Activated T-helper 1 cell treated with anti-CD3 and anti-CD28 coated beads, Interleukin-2, amount 50 U/mL, for 16 hours (primary cell): ENCODE measurements around the gene KRTAP10-7.
A peak's percentile ranks its signal among the peaks of the same experiment; 100 is the strongest.
"Not testable (repeated sequence)": the region's sequence is repeated elsewhere in the genome, so short reads cannot be mapped to it uniquely, and the experiment has no call there.

ENCODE experiments used
- DNase-seq, 2 donors: peaks; one replicate each; pipeline ENCODE4 v3.0.0-alpha.2; 2020; ENCODE audit warnings: low read depth in 1 of 2, low spot score in 1 of 2

The KRTAP10-7 gene

DNA sequence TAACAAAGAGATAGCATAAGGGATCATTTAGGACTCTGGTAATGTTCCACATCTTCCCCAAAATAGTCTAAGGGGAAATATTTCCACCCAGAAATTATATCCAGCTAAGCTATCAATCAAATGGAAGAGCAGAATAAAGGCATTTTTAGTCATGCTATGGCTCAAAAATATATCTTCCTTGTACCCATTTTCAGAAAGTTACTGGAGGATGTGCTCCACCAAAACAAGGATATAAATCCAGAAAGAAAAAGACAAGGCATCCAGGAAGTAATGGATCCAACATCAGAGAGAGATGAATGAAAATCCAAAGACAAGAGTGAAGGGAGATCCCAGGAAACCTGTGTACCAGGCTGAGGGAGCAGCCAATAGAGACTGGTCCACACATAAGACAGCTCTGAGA is 8.8 kb downstream of the KRTAP10-7 start:
- DNase-seq: no peak

DNA sequence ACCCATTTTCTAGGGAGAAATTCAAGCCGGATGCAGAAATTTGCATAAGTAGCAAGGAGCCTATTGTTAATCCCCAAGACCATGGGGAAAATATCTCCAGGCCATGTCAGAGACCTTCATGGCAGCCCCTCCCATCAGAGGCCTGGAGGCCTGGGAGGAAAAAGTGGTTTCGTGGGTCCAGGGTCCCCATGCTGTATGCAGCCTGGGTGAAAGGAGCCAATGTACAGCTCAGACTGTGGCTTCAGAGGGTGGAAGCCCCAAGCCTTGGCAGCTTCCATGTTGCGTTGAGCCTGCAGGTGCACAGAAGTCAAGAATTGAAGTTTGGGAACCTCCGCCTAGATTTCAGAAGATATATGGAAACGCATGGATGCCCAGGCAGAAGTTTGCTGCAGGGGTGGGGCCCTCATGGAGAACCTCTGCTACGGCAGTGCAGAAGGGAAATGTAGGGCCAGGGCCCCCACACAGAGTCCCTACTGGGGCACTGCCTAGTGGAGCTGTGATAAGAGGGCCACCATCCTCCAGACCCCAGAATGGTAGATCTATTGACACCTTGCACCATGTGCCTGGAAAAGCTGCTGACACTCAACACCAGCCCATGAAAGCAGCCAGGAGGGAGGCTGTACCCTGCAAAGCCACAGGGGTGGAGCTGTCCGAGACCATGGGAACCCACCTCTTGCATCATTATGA is 9.9 kb downstream of the KRTAP10-7 start:
- DNase-seq: not testable (repeated sequence)

GRCh38 chr21:44611551-44611950 is 11.2 kb downstream of the KRTAP10-7 start:
- no peak for DNase-seq

DNA sequence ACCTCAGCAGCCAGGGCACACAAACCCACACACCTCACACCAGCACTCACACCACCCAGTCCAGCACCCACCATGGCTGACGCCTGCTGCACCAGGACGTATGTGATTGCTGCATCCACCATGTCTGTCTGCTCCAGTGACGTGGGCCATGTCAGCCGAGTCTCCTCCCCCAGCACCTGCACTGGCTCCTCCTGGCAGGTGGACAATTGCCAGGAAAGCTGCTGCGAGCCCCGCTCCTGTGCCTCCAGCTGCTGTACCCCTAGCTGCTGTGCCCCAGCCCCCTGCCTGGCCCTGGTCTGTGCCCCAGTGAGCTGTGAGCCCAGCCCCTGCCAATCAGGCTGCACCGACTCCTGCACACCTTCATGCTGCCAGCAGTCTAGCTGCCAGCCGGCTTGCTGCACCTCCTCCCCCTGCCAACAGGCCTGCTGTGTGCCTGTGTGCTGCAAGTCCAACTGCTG is 11.7 kb downstream of the KRTAP10-7 start, which contains the start of gene KRTAP10-8:
Gene KRTAP10-8 (plus strand): TSS at position 51 of the 458 bp plus-strand sequence. CDS start 22 bp downstream, at position 73.
- DNase-seq: no peak

- DNase-seq: no peak
Measured at GRCh38 chr21:44612669-44613229, 12.4 kb downstream of the KRTAP10-7 start.

- no peak for DNase-seq
Measured at GRCh38 chr21:44613386-44614155, 13.2 kb downstream of the KRTAP10-7 start.

- no peak for DNase-seq
Measured at GRCh38 chr21:44614161-44614631, 13.8 kb downstream of the KRTAP10-7 start.

DNA sequence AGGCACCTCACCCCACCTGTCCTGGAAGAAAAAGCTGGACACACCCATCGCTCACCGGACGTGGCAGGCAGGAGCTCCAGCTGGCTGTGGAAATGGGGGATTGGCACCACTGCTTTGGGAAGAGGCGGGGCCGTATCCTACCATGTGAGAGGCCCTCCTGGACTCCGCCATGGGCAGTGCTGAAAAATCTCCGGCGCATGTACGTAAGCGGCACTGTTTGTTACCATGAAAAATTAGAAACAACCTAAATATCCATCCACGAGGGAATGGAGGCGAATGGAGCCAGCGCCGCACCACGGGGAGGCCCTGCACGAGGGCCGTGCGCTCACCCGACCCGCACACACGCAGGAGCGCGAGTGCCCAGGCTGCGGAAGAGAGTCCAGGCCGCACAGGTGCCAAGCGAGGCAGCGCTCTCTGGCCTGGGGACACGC is 14.6 kb downstream of the KRTAP10-7 start:
- no peak for DNase-seq

- no peak for DNase-seq
Measured at GRCh38 chr21:44615466-44615865, 15.1 kb downstream of the KRTAP10-7 start.

DNA sequence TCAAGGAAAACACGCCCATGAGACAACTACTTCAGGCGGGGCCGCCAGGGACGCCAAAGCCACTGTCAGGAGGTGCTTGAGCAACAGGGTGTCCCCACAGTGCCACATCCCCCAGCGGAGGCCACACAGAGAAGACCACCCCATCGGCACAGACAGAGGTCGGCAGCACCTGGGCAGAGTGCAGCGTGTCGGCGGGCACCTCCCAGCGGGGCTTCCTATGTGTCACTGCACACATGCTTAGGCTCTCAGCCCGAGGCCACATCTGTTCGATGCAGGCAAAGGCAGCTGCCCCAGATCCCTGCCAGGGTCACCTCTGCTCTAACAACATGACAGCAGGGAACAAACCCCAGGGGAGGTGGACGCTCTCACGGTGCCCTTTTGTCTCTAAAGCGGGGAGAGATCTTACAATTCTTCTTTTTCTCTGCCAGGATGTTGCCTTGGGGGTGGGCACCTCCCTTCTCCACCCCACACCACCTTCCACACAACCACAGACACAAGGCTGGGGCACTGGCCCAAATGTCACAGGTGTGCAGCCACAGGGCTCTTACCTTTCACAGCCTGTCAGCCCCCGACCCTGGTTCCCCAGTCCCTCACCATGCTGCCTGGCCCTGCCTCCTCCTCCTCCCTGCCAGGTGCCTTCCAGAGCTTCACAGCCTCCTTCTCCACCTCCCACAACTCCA is 15.7 kb downstream of the KRTAP10-7 start:
- DNase-seq: no peak

DNA sequence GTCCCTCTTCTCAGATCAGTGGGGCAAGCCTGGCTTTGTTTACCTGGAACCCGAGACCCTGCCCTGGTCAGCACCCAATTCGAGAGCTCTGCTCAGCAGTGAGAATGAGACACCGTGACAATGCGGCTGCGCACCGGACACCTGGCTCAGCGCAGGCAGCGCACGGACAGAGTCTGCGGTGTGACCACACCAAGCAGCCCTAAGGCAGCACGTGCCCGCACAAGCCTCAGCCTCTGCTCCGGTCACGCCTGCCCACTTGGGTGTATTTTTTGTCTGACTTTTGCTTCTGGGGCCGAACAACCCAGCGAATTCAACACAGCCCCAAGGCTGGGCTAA is 16.2 kb downstream of the KRTAP10-7 start:
- DNase-seq: no peak

GRCh38 chr21:44617071-44617501 is 16.7 kb downstream of the KRTAP10-7 start:
- DNase-seq: no peak

GRCh38 chr21:44618504-44618903 is 18.1 kb downstream of the KRTAP10-7 start:
- no peak for DNase-seq

DNA sequence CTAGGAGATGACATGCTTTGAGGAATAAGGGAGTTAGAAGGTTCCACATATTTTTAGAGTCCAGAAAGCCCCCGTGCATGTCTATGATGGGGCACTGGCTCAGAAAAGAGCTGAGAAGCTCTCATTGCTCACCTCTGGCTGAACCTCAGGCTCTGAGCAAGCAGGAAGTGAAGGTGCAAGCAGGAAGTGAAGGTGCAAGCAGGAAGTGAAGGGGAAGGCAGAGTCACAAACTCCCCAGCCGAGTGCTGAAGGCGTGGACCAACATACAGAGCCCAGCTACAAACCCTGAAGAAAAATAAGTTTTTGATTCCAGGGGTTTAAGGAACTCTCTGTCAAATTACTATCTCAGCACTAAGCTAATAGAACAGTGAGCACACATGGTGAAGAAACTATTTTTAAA is 18.5 kb downstream of the KRTAP10-7 start:
- DNase-seq: peak; percentile 36 to 43

GRCh38 chr21:44619886-44620285 is 19.5 kb downstream of the KRTAP10-7 start:
- no peak for DNase-seq

DNA sequence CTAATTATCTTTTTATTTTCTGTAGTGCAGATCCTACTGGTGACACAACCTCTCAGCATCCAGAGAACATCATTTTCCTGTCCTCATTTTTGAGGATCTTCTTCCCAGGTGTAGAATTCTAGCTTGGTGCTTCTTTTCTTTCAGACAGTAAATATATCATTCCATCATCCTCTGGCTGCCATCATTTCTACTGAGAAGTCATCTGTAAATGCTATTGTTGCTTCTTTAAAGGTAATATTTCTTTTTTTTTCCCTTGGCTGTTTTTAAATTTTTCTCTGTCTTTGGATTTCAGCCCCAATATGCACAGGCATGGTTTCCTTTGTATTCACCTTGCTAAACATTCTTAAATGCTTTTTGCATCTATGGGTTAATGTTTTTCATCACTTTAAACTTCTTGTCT is 23.2 kb downstream of the KRTAP10-7 start:
- DNase-seq: no peak

- no peak for DNase-seq
Measured at GRCh38 chr21:44625756-44626155, 25.4 kb downstream of the KRTAP10-7 start.

- no peak for DNase-seq
Measured at GRCh38 chr21:44626262-44626661, 25.9 kb downstream of the KRTAP10-7 start.

DNA sequence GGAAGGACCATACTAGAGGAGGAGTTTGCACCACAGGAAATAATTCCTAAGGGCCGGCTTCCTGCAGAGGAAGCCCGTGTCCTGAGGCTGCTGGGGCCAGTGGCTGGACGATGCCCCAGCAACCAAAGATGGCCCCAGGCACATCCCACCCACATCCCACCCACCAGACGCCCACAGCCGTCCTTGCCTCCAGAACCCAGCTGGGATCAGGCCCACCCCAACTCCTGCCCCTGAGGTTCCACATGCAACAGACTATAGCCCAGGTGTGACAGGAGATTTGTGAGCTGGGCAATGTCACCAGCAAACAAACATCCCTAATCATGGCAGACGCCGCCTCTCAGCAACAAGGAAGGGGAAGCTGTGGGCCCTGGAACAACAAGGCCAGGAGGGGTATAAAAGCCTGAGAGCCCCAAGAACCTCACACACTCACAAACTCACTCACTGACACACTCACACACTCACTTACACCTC is 26.3 kb downstream of the KRTAP10-7 start, which contains the start of gene KRTAP10-9:
Gene KRTAP10-9 (plus strand): TSS at position 421 of the 471 bp plus-strand sequence. CDS start 79 bp downstream, outside the sequence.
- no peak for DNase-seq

DNA sequence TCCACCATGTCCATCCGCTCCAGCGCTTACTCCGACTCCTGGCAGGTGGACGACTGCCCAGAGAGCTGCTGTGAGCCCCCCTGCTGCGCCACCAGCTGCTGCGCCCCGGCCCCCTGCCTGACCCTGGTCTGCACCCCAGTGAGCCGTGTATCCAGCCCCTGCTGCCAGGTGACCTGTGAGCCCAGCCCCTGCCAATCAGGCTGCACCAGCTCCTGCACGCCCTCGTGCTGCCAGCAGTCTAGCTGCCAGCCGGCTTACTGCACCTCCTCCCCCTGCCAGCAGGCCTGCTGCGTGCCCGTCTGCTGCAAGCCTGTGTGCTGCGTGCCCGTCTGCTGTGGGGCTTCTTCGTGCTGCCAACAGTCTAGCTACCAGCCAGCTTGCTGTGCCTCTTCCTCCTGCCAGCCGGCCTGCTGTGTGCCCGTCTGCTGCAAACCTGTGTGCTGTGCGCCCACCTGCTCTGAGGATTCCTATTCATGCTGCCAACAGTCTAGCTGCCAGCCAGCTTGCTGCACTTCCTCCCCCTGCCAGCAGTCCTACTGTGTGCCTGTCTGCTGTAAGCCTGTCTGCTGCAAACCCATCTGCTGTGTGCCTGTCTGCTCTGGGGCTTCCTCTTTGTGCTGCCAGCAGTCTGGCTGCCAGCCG is 26.9 kb downstream of the KRTAP10-7 start:
- DNase-seq: not testable (repeated sequence)

DNA sequence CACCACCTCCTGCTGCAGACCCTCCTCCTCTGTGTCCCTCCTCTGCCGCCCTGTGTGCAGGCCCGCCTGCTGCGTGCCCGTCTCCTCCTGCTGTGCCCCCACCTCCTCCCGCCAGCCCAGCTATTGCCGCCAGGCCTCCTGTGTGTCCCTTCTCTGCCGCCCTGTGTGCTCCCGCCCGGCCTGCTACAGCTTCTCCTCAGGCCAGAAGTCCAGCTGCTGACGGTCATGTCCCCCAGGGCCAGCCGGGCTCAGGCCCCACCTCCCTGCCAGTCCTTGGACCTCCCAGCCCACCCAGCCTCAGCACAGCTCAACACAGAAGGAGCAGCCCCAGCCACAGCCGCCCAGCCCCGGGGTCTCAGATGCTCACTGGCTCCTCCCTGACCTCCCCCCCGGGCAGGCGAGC is 27.4 kb downstream of the KRTAP10-7 start:
- not testable (repeated sequence) for DNase-seq
